Measurements from ENCODE around the gene ANO5. TPM values are rescaled to one million over a fixed set of nuclear protein-coding genes. Genes with fewer than 3 reads are reported as not detected.

ANO5 gene
- total and polyA plus RNA-seq, 2 of the 8 experiments (the other 6 are each of a cell fraction or from before 2014, with no cell fraction given): 2.6 to 5.0 TPM

DNA sequence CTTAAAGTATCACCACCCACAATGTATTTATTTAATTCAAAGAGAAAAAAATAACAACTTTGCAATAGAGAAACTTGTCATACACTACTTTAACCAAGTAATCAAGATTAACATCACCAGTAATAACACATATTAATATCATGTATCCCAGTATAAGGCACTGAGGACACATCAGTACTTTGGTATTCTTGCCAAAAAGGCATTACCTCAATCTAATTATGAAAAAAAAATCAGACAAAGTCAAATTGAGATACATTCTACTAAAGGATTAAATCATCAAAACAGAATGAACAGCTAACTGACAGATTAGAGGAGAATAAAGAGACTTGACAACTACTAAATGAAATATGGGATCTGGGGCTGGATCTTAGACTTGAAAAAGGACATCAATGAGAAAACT, 109.5 kb downstream of the ANO5 start:
- H3K4ac ChIP-seq (replicated peaks; ENCODE audit: insufficient read length, low read depth, low read length): no peak overlapping the region
- no peaks in the 10 kb centered on the region for H3K79me2 ChIP-seq (ENCODE audit: control insufficient read depth in 1 of 2, insufficient read depth in 2 of 2, low read length in 2 of 2)
- H3K27ac ChIP-seq (ENCODE audit: low read depth, low read length): no peak overlapping the region
- H2BK5ac ChIP-seq (ENCODE audit: low read depth, low read length): no peak overlapping the region
- H3K56ac ChIP-seq (replicated peaks; ENCODE audit: insufficient read length, low read depth, low read length): no peak overlapping the region
- TF ChIP-seq KDM4A (IDR thresholded peaks at IDR 0.05; ENCODE audit: low read depth, low read length, severe bottlenecking): no peak
- no peak for TF ChIP-seq TCF12 (IDR thresholded peaks at IDR 0.05; ENCODE audit: low read depth, low read length)
- no peak for TF ChIP-seq SUZ12 (IDR thresholded peaks at IDR 0.05; ENCODE audit: low read length)
- TF ChIP-seq NANOG (IDR thresholded peaks at IDR 0.05; ENCODE audit: insufficient read depth, low read depth, low read length, poor library complexity, severe bottlenecking): no peak
- TF ChIP-seq FOSL1 (IDR thresholded peaks at IDR 0.05; ENCODE audit: insufficient read depth, low read depth, low read length): no peak
- H4K20me1 ChIP-seq (replicated peaks in 1 of 2; ENCODE audit: control insufficient read depth in 1 of 2, insufficient read depth in 2 of 2, low read length in 2 of 2): no peaks in the 10 kb centered on the region
- H3K4me2 ChIP-seq (ENCODE audit: insufficient read depth in 1 of 2, low read depth in 2 of 2, low read length in 2 of 2): no peak overlapping the region
- H3K9me3 ChIP-seq (ENCODE audit: insufficient read depth in 2 of 2, low read depth in 1 of 2, low read length in 1 of 2): no peaks in the 10 kb centered on the region
- H3K9ac ChIP-seq (replicated peaks in 1 of 4; ENCODE audit: extremely low read depth in 1 of 4, low read depth in 3 of 4, low read length in 3 of 4): no peak overlapping the region
- H2AFZ ChIP-seq (ENCODE audit: low read length): no peak overlapping the region
- CTCF ChIA-PET (ENCODE audit: partially characterized antibody): interaction anchor here (0.6 to 1.6 kb wide), 2 partner anchors 58 to 69 kb away, joined by 4 to 7 read pairs; no protein-coding TSS in a partner anchor
- no peak overlapping the region for H2AK5ac ChIP-seq (ENCODE audit: low read depth, low read length)
- H2BK120ac ChIP-seq (replicated peaks; ENCODE audit: low read depth, low read length): no peak overlapping the region
- no peaks in the 10 kb centered on the region for H3K4me1 ChIP-seq (replicated peaks in 1 of 4; ENCODE audit: control insufficient read depth in 3 of 4, insufficient read depth in 4 of 4, low read length in 3 of 4)
- no peak overlapping the region for H2BK15ac ChIP-seq (ENCODE audit: low read length)
- H2BK20ac ChIP-seq (ENCODE audit: low read length): no peak overlapping the region
- H3K23ac ChIP-seq (ENCODE audit: insufficient read length): no peak overlapping the region
- H2BK12ac ChIP-seq (ENCODE audit: low read depth, low read length): no peak overlapping the region
- no peak overlapping the region for H3K18ac ChIP-seq (ENCODE audit: extremely low read depth, low read length)
- no peak overlapping the region for H3K14ac ChIP-seq (ENCODE audit: insufficient read length)
- no peak overlapping the region for H4K8ac ChIP-seq (ENCODE audit: extremely low read depth, insufficient read depth, low read length)
- H3K36me3 ChIP-seq (ENCODE audit: control insufficient read depth in 2 of 4, insufficient read depth in 4 of 4, low read length in 3 of 4): no peaks in the 10 kb centered on the region
- no peak overlapping the region for H4K91ac ChIP-seq (replicated peaks; ENCODE audit: insufficient read length, low read length)
- POLR2A ChIA-PET (ENCODE audit: partially characterized antibody): no interaction called here
- H3K4me3 ChIP-seq (ENCODE audit: extremely low read depth in 1 of 4, insufficient read depth in 2 of 4, low read depth in 3 of 4, low read length in 4 of 4): no peak overlapping the region
- no peaks in the 10 kb centered on the region for H3K79me1 ChIP-seq (ENCODE audit: low read depth, low read length)
- H4K5ac ChIP-seq (ENCODE audit: insufficient read length, low read depth, low read length): no peak overlapping the region
- no peaks in the 10 kb centered on the region for H3K27me3 ChIP-seq (replicated peaks in 1 of 4; ENCODE audit: control insufficient read depth in 3 of 4, extremely low read depth in 1 of 4, insufficient read depth in 3 of 4, low read length in 3 of 4)
- DNase-seq (ENCODE audit: low read depth in 1 of 2, low spot score in 2 of 2) (no peak), FAIRE-seq (no peak)
- peaks cover 3% of the 10 kb centered on the region; the same call in 1 of the 2 replicates for H3K23me2 ChIP-seq (ENCODE audit: low read depth, low read length)

Measured in H1 (cell line).